Endothelial cell of umbilical vein (primary cell): Measurements from ENCODE around the gene CPD. TPM values are rescaled to one million over a fixed set of nuclear protein-coding genes. Genes with fewer than 3 reads are reported as not detected.

ENCODE experiments used
- BruUV-seq: library from RNA; stranded (reverse); fragments of 400-500 nt; replicated peaks from 2 replicates; lab custom pipeline; 2021; lab: Mats Ljungman, UMichigan
- CTCF ChIA-PET: fragments of 300-600, 350-600 bp; sonication (Branson Sonifier 250); formaldehyde crosslinking; loops from one replicate; lab custom pipeline; 2021; ENCODE audit warnings: antibody characterized with exemption, inconsistent platforms; lab: Charles Lee
- POLR2A ChIA-PET: fragments of 300-600, 350-600 bp; sonication (Branson Sonifier 250); formaldehyde crosslinking; loops from one replicate; lab custom pipeline; 2021; ENCODE audit warnings: antibody characterized with exemption, inconsistent platforms; lab: Charles Lee
- DNase-seq: peaks from one replicate; pipeline ENCODE4 v3.0.0-alpha.2; 2011; ENCODE audit warnings: low read depth, low spot score
- FAIRE-seq: peaks from 2 replicates; lab custom pipeline; 2011; peaks lifted over from hg19 to GRCh38; lab: Jason Lieb, UNC
- H2AFZ ChIP-seq: 2 replicates; pipeline ENCODE4 v1.6.0; 2012; ENCODE audit warnings: low read depth, low read length, control low read depth, inconsistent platforms
- H3K27ac ChIP-seq: 2 replicates; pipeline ENCODE4 v1.5.1; 2011; ENCODE audit warnings: low read depth, mild to moderate bottlenecking, control low read depth, low read length, moderate library complexity; ENCODE audit not compliant: insufficient read depth
- H3K27me3 ChIP-seq, 2 experiments: 2 replicates each; pipeline versions ENCODE4 v1.6.0 to v1.6.1; 2011; ENCODE audit warnings: low read length in 2 of 2, mixed read lengths in 1 of 2; ENCODE audit not compliant: control insufficient read depth in 2 of 2, insufficient read depth in 2 of 2
- H3K36me3 ChIP-seq, 2 experiments: 2 replicates in 1 of 2; 3 replicates in 1 of 2; pipeline ENCODE4 v1.5.1; 2011; ENCODE audit warnings: low read length in 2 of 2, mild to moderate bottlenecking in 1 of 2, moderate library complexity in 1 of 2; ENCODE audit not compliant: control insufficient read depth in 2 of 2, insufficient read depth in 2 of 2; ENCODE audit errors: extremely low read depth in 1 of 2
- H3K4me1 ChIP-seq: 3 replicates; pipeline ENCODE4 v1.5.1; 2011; ENCODE audit warnings: mild to moderate bottlenecking, low read length; ENCODE audit not compliant: control insufficient read depth, insufficient read depth; ENCODE audit errors: extremely low read depth
- H3K4me2 ChIP-seq: 2 replicates; pipeline ENCODE4 v1.6.1; 2011; ENCODE audit warnings: low read length, control low read depth, mixed read lengths; ENCODE audit not compliant: insufficient read depth
- H3K4me3 ChIP-seq, 3 experiments: fragments of 200-600 bp in 1 of 3; sonication (generic), shearing (Covaris generic) in 1 of 3; replicated peaks in 1 of 3; 2 replicates each; pipeline ENCODE4 v1.5.1; 2011 to 2016; ENCODE audit warnings: control low read depth in 3 of 3, low read length in 3 of 3, mild to moderate bottlenecking in 2 of 3, inconsistent platforms in 1 of 3, low read depth in 1 of 3, moderate library complexity in 1 of 3; ENCODE audit not compliant: insufficient read depth in 1 of 3
- H3K79me2 ChIP-seq: 2 replicates; pipeline ENCODE4 v1.6.0; 2012; ENCODE audit warnings: low read length, inconsistent platforms; ENCODE audit not compliant: control insufficient read depth, insufficient read depth
- H3K9ac ChIP-seq: replicated peaks from 2 replicates; pipeline ENCODE3; 2011; ENCODE audit warnings: low read length, control low read depth; ENCODE audit not compliant: insufficient read depth; ENCODE audit errors: extremely low read depth
- H3K9me1 ChIP-seq: replicated peaks from 3 replicates; pipeline ENCODE4 v1.6.0; 2011; ENCODE audit warnings: mild to moderate bottlenecking, low read length; ENCODE audit not compliant: control insufficient read depth, insufficient read depth; ENCODE audit errors: extremely low read depth
- H3K9me3 ChIP-seq: replicated peaks from 2 replicates; pipeline ENCODE4 v1.5.1; 2012; ENCODE audit warnings: low read length, inconsistent platforms; ENCODE audit not compliant: control insufficient read depth, insufficient read depth
- H4K20me1 ChIP-seq: replicated peaks from 2 replicates; pipeline ENCODE3; 2011; ENCODE audit warnings: mild to moderate bottlenecking, low read length; ENCODE audit not compliant: control insufficient read depth, insufficient read depth; ENCODE audit errors: extremely low read depth
- EZH2 ChIP-seq: IDR thresholded peaks from 2 replicates; pipeline ENCODE4 v1.6.1; 2012; ENCODE audit warnings: borderline replicate concordance, low read depth, mild to moderate bottlenecking, moderate library complexity, low read length, inconsistent platforms; ENCODE audit not compliant: severe bottlenecking
- FOS ChIP-seq: IDR thresholded peaks from 2 replicates; pipeline ENCODE4 v1.6.1; 2011; ENCODE audit warnings: mild to moderate bottlenecking, low read length, moderate library complexity, borderline replicate concordance; ENCODE audit not compliant: insufficient read depth
- GATA2 ChIP-seq: IDR thresholded peaks from 2 replicates; pipeline ENCODE4 v1.7.0; 2011; ENCODE audit warnings: low read depth, mild to moderate bottlenecking, moderate library complexity, mixed read lengths, low read length; ENCODE audit not compliant: insufficient read length, insufficient read depth
- JUN ChIP-seq: IDR thresholded peaks from 2 replicates; pipeline ENCODE4 v1.6.1; 2011; ENCODE audit warnings: borderline replicate concordance, low read depth; ENCODE audit not compliant: insufficient read length, insufficient read depth
- MYC ChIP-seq: IDR thresholded peaks from one replicate; pipeline ENCODE4 v1.6.1; 2011; ENCODE audit warnings: mild to moderate bottlenecking, low read depth, low read length
- POLR2A ChIP-seq: IDR thresholded peaks from 2 replicates; pipeline ENCODE4 v1.6.1; 2012; ENCODE audit warnings: low read depth, mild to moderate bottlenecking, control low read depth, low read length
- POLR2AphosphoS5 ChIP-seq: IDR thresholded peaks from 2 replicates; pipeline ENCODE4 v1.6.1; 2012; ENCODE audit warnings: low read depth, mild to moderate bottlenecking, control low read depth, low read length, moderate library complexity; ENCODE audit not compliant: insufficient read depth
- dilution Hi-C: fragments of 300-500 bp; cut with MboI; formaldehyde crosslinking; loops from one replicate; pipeline ENCODE4 v1.15.0; 2019; ENCODE audit warnings: low sequenced_read_pairs; ENCODE audit not compliant: extremely low pct_ligation_motif_present
- intact Hi-C: fragments of 100-400 bp; cut with micrococcal nuclease; formaldehyde crosslinking; loops from one replicate; pipeline ENCODE4 v1.10.0; 2022
- polyA plus RNA-seq, 4 experiments: library from polyadenylated mRNA; depleted of rRNA in 3 of 4; stranded (reverse) in 3 of 4; unstranded in 1 of 4; fragments of >200 nt; gene quantifications; 2 replicates each; pipeline versions ENCODE4 v1.2.1 to v1.2.3, GENCODE V29; 2011 to 2012; ENCODE audit warnings: missing spikeins in 1 of 4
- total RNA-seq: library from RNA; stranded (reverse); gene quantifications from 2 replicates; pipeline ENCODE4 v1.2.3, GENCODE V29; 2021
- TF ChIP-seq, protein P1 (sequence below): IDR thresholded peaks from 2 replicates; pipeline ENCODE4 v1.6.1; 2011; ENCODE audit not compliant: insufficient read depth, insufficient read length
- TF ChIP-seq, protein P2 (sequence below), 2 donors: IDR thresholded peaks; 1 replicate in 1 of 2; 2 replicates in 1 of 2; pipeline ENCODE4 v1.5.1; 2011; ENCODE audit warnings: low read length in 2 of 2, mild to moderate bottlenecking in 2 of 2, moderate library complexity in 2 of 2, control low read depth in 1 of 2, inconsistent platforms in 1 of 2, low read depth in 1 of 2; ENCODE audit not compliant: insufficient read depth in 1 of 2; ENCODE audit errors: extremely low read depth in 1 of 2

CPD gene
- total and polyA plus RNA-seq, 2 donors (not counting 3 experiments of a cell fraction or from before 2014, with no cell fraction given): 18.3 to 63.6 TPM

DNA sequence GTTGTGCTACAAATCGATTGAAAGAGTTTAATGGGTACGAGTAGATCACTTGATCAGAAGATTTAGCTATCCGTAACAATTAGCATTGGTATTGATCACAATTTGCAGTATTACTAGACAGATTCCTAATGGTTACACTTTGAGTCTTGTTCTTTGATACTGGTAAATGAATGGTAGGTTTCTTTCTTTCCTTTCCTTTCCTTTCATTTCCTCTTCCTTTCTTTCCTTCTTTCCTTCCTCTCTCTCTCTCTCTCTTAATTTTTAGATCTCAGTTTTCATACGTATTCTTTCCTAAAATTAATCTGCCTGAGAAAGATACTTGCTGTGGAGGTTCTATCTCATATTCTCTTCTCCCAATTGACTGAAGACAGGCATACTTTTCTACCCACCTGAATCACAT, 17.9 kb downstream of the CPD start:
- TF ChIP-seq POLR2AphosphoS5: no peak
- TF ChIP-seq JUN: no peak
- no peak for TF ChIP-seq GATA2
- TF ChIP-seq POLR2A: no peak
- no peak for TF ChIP-seq MYC
- TF ChIP-seq FOS: no peak
- TF ChIP-seq, protein P1, sequence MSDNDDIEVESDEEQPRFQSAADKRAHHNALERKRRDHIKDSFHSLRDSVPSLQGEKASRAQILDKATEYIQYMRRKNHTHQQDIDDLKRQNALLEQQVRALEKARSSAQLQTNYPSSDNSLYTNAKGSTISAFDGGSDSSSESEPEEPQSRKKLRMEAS: no peak
- TF ChIP-seq EZH2: no peak
- TF ChIP-seq, protein P2, sequence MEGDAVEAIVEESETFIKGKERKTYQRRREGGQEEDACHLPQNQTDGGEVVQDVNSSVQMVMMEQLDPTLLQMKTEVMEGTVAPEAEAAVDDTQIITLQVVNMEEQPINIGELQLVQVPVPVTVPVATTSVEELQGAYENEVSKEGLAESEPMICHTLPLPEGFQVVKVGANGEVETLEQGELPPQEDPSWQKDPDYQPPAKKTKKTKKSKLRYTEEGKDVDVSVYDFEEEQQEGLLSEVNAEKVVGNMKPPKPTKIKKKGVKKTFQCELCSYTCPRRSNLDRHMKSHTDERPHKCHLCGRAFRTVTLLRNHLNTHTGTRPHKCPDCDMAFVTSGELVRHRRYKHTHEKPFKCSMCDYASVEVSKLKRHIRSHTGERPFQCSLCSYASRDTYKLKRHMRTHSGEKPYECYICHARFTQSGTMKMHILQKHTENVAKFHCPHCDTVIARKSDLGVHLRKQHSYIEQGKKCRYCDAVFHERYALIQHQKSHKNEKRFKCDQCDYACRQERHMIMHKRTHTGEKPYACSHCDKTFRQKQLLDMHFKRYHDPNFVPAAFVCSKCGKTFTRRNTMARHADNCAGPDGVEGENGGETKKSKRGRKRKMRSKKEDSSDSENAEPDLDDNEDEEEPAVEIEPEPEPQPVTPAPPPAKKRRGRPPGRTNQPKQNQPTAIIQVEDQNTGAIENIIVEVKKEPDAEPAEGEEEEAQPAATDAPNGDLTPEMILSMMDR (IDR thresholded peaks at IDR 0.05; ENCODE audit: extremely low read depth in 1 of 2, insufficient read depth in 1 of 2, low read depth in 1 of 2, low read length in 2 of 2): no peak
- no peaks in the 10 kb centered on the region for H3K9me3 ChIP-seq
- dilution Hi-C loops: no loop called here
- H3K79me2 ChIP-seq: no peaks in the 10 kb centered on the region
- H3K4me3 ChIP-seq: no peak overlapping the region
- H4K20me1 ChIP-seq: peaks cover 4% of the 10 kb centered on the region
- FAIRE-seq (no peak), DNase-seq (no peak)
- ChIA-PET POLR2A (no interaction called here), CTCF (interaction anchor here (1.4 to 1.6 kb wide), 2 partner anchors 10 to 56 kb away, joined by 3 read pairs; no protein-coding TSS in a partner anchor)
- no TSS peak for BruUV-seq
- no peak overlapping the region for H3K9ac ChIP-seq
- intact Hi-C loops: no loop called here
- H3K27ac ChIP-seq: no peak overlapping the region
- H3K4me2 ChIP-seq: no peak overlapping the region
- no peaks in the 10 kb centered on the region for H3K27me3 ChIP-seq
- H3K4me1 ChIP-seq: no peaks in the 10 kb centered on the region
- no peaks in the 10 kb centered on the region for H3K9me1 ChIP-seq
- no peak overlapping the region for H2AFZ ChIP-seq
- H3K36me3 ChIP-seq: no peaks in the 10 kb centered on the region
